Osteoblast (primary cell): ENCODE results near the gene MXI1. TPM values are rescaled to one million over a fixed set of nuclear protein-coding genes. Genes with fewer than 3 reads are reported as not detected.

Experiments used
- DNase-seq: peaks from one replicate; pipeline ENCODE4 v3.0.0; 2011; ENCODE audit warnings: low spot score, mixed read lengths; ENCODE audit not compliant: insufficient read length; ENCODE audit errors: missing footprints
- H2AFZ ChIP-seq: 2 replicates; pipeline ENCODE4 v1.6.0; 2011; ENCODE audit warnings: mild to moderate bottlenecking, low read length
- H3K27ac ChIP-seq: 2 replicates; pipeline ENCODE4 v1.5.1; 2011; ENCODE audit warnings: mild to moderate bottlenecking, low read depth, low read length, moderate library complexity
- H3K27me3 ChIP-seq: 2 replicates; pipeline ENCODE4 v1.6.0; 2012; ENCODE audit warnings: mild to moderate bottlenecking, control low read depth, inconsistent platforms, low read length, moderate library complexity; ENCODE audit not compliant: insufficient read depth
- H3K36me3 ChIP-seq: 2 replicates; pipeline ENCODE4 v1.5.1; 2011; ENCODE audit warnings: mild to moderate bottlenecking, low read length, control low read depth, moderate library complexity; ENCODE audit not compliant: insufficient read depth
- H3K4me1 ChIP-seq: 2 replicates; pipeline ENCODE4 v1.5.1; 2011; ENCODE audit warnings: mild to moderate bottlenecking, low read length, control low read depth, moderate library complexity; ENCODE audit not compliant: insufficient read depth
- H3K4me2 ChIP-seq: 2 replicates; pipeline ENCODE4 v1.6.0; 2011; ENCODE audit warnings: mild to moderate bottlenecking, low read length; ENCODE audit not compliant: insufficient read depth
- H3K4me3 ChIP-seq: fragments of 200-600 bp; sonication (generic); 3 replicates; pipeline ENCODE4 v1.5.1; 2012; ENCODE audit warnings: mild to moderate bottlenecking, low read length, inconsistent platforms; ENCODE audit not compliant: insufficient read depth
- H3K79me2 ChIP-seq: 2 replicates; pipeline ENCODE4 v1.6.0; 2012; ENCODE audit warnings: mild to moderate bottlenecking, low read length, control low read depth, inconsistent platforms; ENCODE audit not compliant: insufficient read depth
- H3K9me3 ChIP-seq: 2 replicates; pipeline ENCODE4 v1.5.1; 2011; ENCODE audit warnings: low read depth, low read length, control low read depth
- H4K20me1 ChIP-seq: 2 replicates; pipeline ENCODE4 v1.6.0; 2012; ENCODE audit warnings: mild to moderate bottlenecking, low read length, control low read depth; ENCODE audit not compliant: insufficient read depth
- CTCF ChIP-seq: IDR thresholded peaks from 2 replicates; pipeline ENCODE4 v1.5.1; 2011; ENCODE audit warnings: mild to moderate bottlenecking, low read depth, low read length, moderate library complexity; ENCODE audit errors: extremely low read depth
- total RNA-seq: library from RNA; depleted of rRNA; stranded (reverse); fragments of >200 nt; gene quantifications from 2 replicates; pipeline ENCODE4 v1.2.3, GENCODE V29; 2012

MXI1 gene
- total RNA-seq, 1 donor: 41.6 TPM

GRCh38 chr10:110334061-110334656 is 126.8 kb downstream of the MXI1 start:
- Histone ChIP-seq H3K27ac (no peak overlapping the region), H3K27me3 (no peaks in the 10 kb centered on the region), H4K20me1 (no peaks in the 10 kb centered on the region), H3K4me3 (no peak overlapping the region), H3K79me2 (no peaks in the 10 kb centered on the region), H3K36me3 (no peaks in the 10 kb centered on the region), H2AFZ (peak overlapping the region; percentile 68), H3K4me1 (peaks cover 29% of the 10 kb centered on the region), H3K4me2 (no peak overlapping the region), H3K9me3 (peaks cover 7% of the 10 kb centered on the region)
- TF ChIP-seq CTCF: no peak
- DNase-seq: no peak

GRCh38 chr10:110335314-110336064 is 128.1 kb downstream of the MXI1 start:
- Histone ChIP-seq H3K4me2 (peak overlapping the region; percentile 67), H3K9me3 (peaks cover 5% of the 10 kb centered on the region), H3K79me2 (no peaks in the 10 kb centered on the region), H3K4me1 (peaks cover 29% of the 10 kb centered on the region), H2AFZ (peak overlapping the region; percentile 60), H3K27ac (peak overlapping the region; percentile 82), H3K36me3 (no peaks in the 10 kb centered on the region), H4K20me1 (no peaks in the 10 kb centered on the region), H3K4me3 (peak overlapping the region; percentile 33), H3K27me3 (no peaks in the 10 kb centered on the region)
- DNase-seq: no peak
- TF ChIP-seq CTCF: no peak

- Histone ChIP-seq H4K20me1 (no peaks in the 10 kb centered on the region), H3K4me3 (peak overlapping the region; percentile 36), H3K27me3 (no peaks in the 10 kb centered on the region), H3K27ac (peak overlapping the region; percentile 82), H3K4me2 (peak overlapping the region; percentile 67), H3K36me3 (no peaks in the 10 kb centered on the region), H3K4me1 (peaks cover 29% of the 10 kb centered on the region), H3K9me3 (no peaks in the 10 kb centered on the region), H3K79me2 (no peaks in the 10 kb centered on the region), H2AFZ (peak overlapping the region; percentile 60)
- peak; percentile 33 for TF ChIP-seq CTCF
- DNase-seq: peak; percentile 98
These were observed 128.8 kb downstream of the MXI1 start for GRCh38 chr10:110336111-110336721.

Other genes starting within 250 kb of the MXI1 start
- gene ADD3, start 199.6 kb upstream of the MXI1 start, total RNA-seq: 439 and 1,018 TPM in 2 replicates
- 6.9 and 10.3 TPM in 2 replicates for gene SMNDC1, start 97.3 kb downstream of the MXI1 start, total RNA-seq